Measurements from ENCODE around the gene DDA1.
"Not testable (repeated sequence)": the region's sequence is repeated elsewhere in the genome, so short reads cannot be mapped to it uniquely, and the experiment has no call there.

The DDA1 gene

GRCh38 chr19:17348700-17349099 lies 39.3 kb downstream of the DDA1 start:
- no peak for DNase-seq

- no peak for DNase-seq
Measured at GRCh38 chr19:17351815-17352435, 42.6 kb downstream of the DDA1 start.

- no peak for DNase-seq
Measured at GRCh38 chr19:17352608-17353280, 43.4 kb downstream of the DDA1 start.

GRCh38 chr19:17353386-17353785 lies 44.0 kb downstream of the DDA1 start:
- no peak for DNase-seq

GRCh38 chr19:17357078-17357666 lies 47.8 kb downstream of the DDA1 start:
- DNase-seq: no peak

- no peak for DNase-seq
Measured at GRCh38 chr19:17357724-17358123, 48.4 kb downstream of the DDA1 start.

GRCh38 chr19:17358395-17358794 lies 49.0 kb downstream of the DDA1 start:
- DNase-seq: no peak

GRCh38 chr19:17359905-17360800 lies 50.8 kb downstream of the DDA1 start:
- DNase-seq: no peak

- DNase-seq: not testable (repeated sequence)
Measured at GRCh38 chr19:17363852-17364605, 54.7 kb downstream of the DDA1 start.

- no peak for DNase-seq
Measured at GRCh38 chr19:17365361-17365760, 56.0 kb downstream of the DDA1 start.

GRCh38 chr19:17370026-17370587 lies 60.7 kb downstream of the DDA1 start:
- DNase-seq: no peak

All from cortex of kidney (tissue), 1 donor.